Transverse colon (tissue), 4 donors: ENCODE data around the gene GNB3. TPM values are rescaled to one million over a fixed set of nuclear protein-coding genes. Genes with fewer than 3 reads are reported as not detected.

Source experiments
- DNase-seq: peaks from one replicate; pipeline ENCODE4 v3.0.0-alpha.2; 2019
- H3K27ac ChIP-seq, 4 donors: fragments of 200-600 bp; sonication (generic); 2 replicates each; pipeline ENCODE4 v1.5.1; 2016 to 2018; ENCODE audit warnings: inconsistent platforms in 4 of 4
- H3K27me3 ChIP-seq: fragments of 200-600 bp; sonication (generic); 2 replicates; pipeline ENCODE4 v1.5.1; 2017; ENCODE audit warnings: inconsistent platforms
- H3K36me3 ChIP-seq, 4 donors: fragments of 200-600 bp; sonication (generic); 2 replicates each; pipeline ENCODE4 v1.5.1; 2017 to 2019; ENCODE audit warnings: inconsistent platforms in 4 of 4
- H3K4me1 ChIP-seq, 4 donors: fragments of 200-600 bp; sonication (generic); 2 replicates each; pipeline ENCODE4 v1.5.1; 2017 to 2020; ENCODE audit warnings: inconsistent platforms in 4 of 4
- H3K4me3 ChIP-seq, 4 donors: fragments of 200-600 bp; sonication (generic); 1 replicate in 1 of 4; 2 replicates in 3 of 4; pipeline versions ENCODE4 v1.5.1 to v1.6.1; 2017 to 2019; ENCODE audit warnings: inconsistent platforms in 4 of 4
- H3K9me3 ChIP-seq, 2 donors: fragments of 200-600 bp; sonication (generic); 2 replicates each; pipeline ENCODE4 v1.5.1; 2017 to 2019; ENCODE audit warnings: inconsistent platforms in 2 of 2
- EP300 ChIP-seq: sonication (generic); formaldehyde crosslinking; IDR thresholded peaks from one replicate; pipeline ENCODE4 v1.6.1; 2017; ENCODE audit warnings: antibody characterized with exemption, low read depth
- POLR2A ChIP-seq: fragments of 450-650 bp; IDR thresholded peaks from one replicate; pipeline ENCODE4 v1.6.1; 2016; ENCODE audit warnings: antibody characterized with exemption, mild to moderate bottlenecking, moderate library complexity
- POLR2AphosphoS5 ChIP-seq, 3 donors: sonication (generic); formaldehyde crosslinking; IDR thresholded peaks; one replicate each; pipeline ENCODE4 v1.6.1; 2016; ENCODE audit warnings: antibody characterized with exemption in 3 of 3
- WGBS, 2 donors: methylation state at CpG; one replicate each; pipeline ENCODE4 v1.1.5; 2018; ENCODE audit warnings: low coverage in 1 of 2; 5-methylcytosine and 5-hydroxymethylcytosine counted together
- in situ Hi-C, 4 donors: fragments of 200-750 bp; cut with MboI; loops; one replicate each; pipeline versions ENCODE4 v1.15.0 to v1.15.1; 2017; ENCODE audit warnings: low sequenced_read_pairs in 3 of 4, low pct_ligation_motif_present in 1 of 4, low pct_unique_long_range_greater_than_20kb in 1 of 4
- intact Hi-C: fragments of 100-400 bp; cut with DNase I; formaldehyde crosslinking; loops from one replicate; pipeline ENCODE4 v1.15.1; 2023; ENCODE audit warnings: low total_unique reads
- total RNA-seq, 4 donors: library from RNA; depleted of rRNA; stranded (reverse); fragments of >200 nt; gene quantifications; one replicate each; pipeline ENCODE4 v1.1.0, GENCODE V29; 2016
- TF ChIP-seq, protein P1 (sequence below), 5 experiments: fragments of 200-600 bp in 3 of 5; fragments of 450-650 bp in 2 of 5; sonication (generic) in 3 of 5; IDR thresholded peaks; 1 replicate in 2 of 5; 2 replicates in 3 of 5; pipeline ENCODE4 v1.5.1; 2016 to 2017; ENCODE audit warnings: antibody characterized with exemption in 5 of 5, inconsistent platforms in 3 of 5, mild to moderate bottlenecking in 2 of 5, moderate library complexity in 1 of 5

Gene GNB3
- total RNA-seq, 4 donors from 2014 or later: 0.14 to 0.32 TPM; not detected in 2

GRCh38 chr12:6840330-6840729, 395 bp upstream of the GNB3 start:
- no peak for DNase-seq
- in situ Hi-C loops: loop anchor here in 2 of 4 donors (25.0 kb wide), 1 partner anchor 103 kb away; no protein-coding TSS in a partner anchor
- Histone ChIP-seq H3K9me3 (no peaks in the 10 kb centered on the region), H3K4me1 (no peaks in the 10 kb centered on the region), H3K27ac (peak overlapping the region in 2 of 4 donors; percentile 16 to 46), H3K27me3 (no peaks in the 10 kb centered on the region), H3K36me3 (no peaks in the 10 kb centered on the region), H3K4me3 (no peak overlapping the region)
- 73% methylated on average over 1 of the region's 1 CpG; no CpG with 5 or more reads in 1 of the 2 donors for WGBS, 2 donors
- intact Hi-C loops: no loop called here
- TF ChIP-seq POLR2A (no peak), EP300 (no peak), POLR2AphosphoS5 (IDR thresholded peaks at IDR 0.05) (no peak)
- TF ChIP-seq, protein P1, sequence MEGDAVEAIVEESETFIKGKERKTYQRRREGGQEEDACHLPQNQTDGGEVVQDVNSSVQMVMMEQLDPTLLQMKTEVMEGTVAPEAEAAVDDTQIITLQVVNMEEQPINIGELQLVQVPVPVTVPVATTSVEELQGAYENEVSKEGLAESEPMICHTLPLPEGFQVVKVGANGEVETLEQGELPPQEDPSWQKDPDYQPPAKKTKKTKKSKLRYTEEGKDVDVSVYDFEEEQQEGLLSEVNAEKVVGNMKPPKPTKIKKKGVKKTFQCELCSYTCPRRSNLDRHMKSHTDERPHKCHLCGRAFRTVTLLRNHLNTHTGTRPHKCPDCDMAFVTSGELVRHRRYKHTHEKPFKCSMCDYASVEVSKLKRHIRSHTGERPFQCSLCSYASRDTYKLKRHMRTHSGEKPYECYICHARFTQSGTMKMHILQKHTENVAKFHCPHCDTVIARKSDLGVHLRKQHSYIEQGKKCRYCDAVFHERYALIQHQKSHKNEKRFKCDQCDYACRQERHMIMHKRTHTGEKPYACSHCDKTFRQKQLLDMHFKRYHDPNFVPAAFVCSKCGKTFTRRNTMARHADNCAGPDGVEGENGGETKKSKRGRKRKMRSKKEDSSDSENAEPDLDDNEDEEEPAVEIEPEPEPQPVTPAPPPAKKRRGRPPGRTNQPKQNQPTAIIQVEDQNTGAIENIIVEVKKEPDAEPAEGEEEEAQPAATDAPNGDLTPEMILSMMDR (IDR thresholded peaks at IDR 0.05): no peak

DNA sequence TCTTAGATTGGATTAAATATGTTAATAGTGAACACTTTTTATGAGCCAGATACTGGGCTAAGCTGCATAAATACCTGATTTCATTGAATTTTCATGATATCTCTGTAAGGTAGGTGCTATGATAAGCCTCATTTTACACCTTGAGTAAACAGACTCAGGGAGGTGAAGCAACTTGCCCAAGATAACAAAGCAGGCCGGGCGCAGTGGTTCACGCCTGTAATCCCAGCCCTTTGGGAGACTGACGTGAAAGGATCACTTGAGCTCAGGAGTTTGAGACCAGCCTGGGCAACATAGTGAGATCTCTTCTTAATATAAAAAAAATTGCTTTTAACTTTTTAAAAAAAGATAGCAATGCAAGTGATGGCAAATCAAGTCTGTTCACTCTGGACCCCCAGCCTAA, 1.4 kb downstream of the GNB3 start:
- no peaks in the 10 kb centered on the region for H3K9me3 ChIP-seq
- H3K4me1 ChIP-seq: no peaks in the 10 kb centered on the region
- H3K36me3 ChIP-seq: no peaks in the 10 kb centered on the region
- TF ChIP-seq, protein P1 (IDR thresholded peaks at IDR 0.05): no peak
- TF ChIP-seq POLR2A (no peak), POLR2AphosphoS5 (IDR thresholded peaks at IDR 0.05) (no peak), EP300 (no peak)
- intact Hi-C loops: no loop called here
- H3K4me3 ChIP-seq: no peak overlapping the region
- 69% methylated on average over 4 of the region's 4 CpGs; no CpG with 5 or more reads in 1 of the 2 donors for WGBS, 2 donors
- no peaks in the 10 kb centered on the region for H3K27me3 ChIP-seq
- no peak overlapping the region for H3K27ac ChIP-seq
- in situ Hi-C loops: loop anchor here in 2 of 4 donors (25.0 kb wide), 1 partner anchor 105 kb away; no protein-coding TSS in a partner anchor
- no peak for DNase-seq

- intact Hi-C loops: no loop called here
- Histone ChIP-seq H3K9me3 (no peaks in the 10 kb centered on the region), H3K36me3 (no peaks in the 10 kb centered on the region), H3K4me1 (no peaks in the 10 kb centered on the region), H3K27me3 (no peaks in the 10 kb centered on the region), H3K27ac (no peak overlapping the region), H3K4me3 (no peak overlapping the region)
- WGBS, 2 donors: 20 to 71% methylated on average over 3 to 16 of the region's 16 CpGs
- peak; percentile 10 for DNase-seq
- TF ChIP-seq EP300 (no peak), POLR2A (no peak), POLR2AphosphoS5 (IDR thresholded peaks at IDR 0.05) (no peak)
- TF ChIP-seq, protein P1 (IDR thresholded peaks at IDR 0.05): no peak
- in situ Hi-C loops: loop anchor here in 2 of 4 donors (25.0 kb wide), 1 partner anchor 106 kb away; no protein-coding TSS in a partner anchor
These were observed 2.6 kb downstream of the GNB3 start for GRCh38 chr12:6843118-6843902.

DNA sequence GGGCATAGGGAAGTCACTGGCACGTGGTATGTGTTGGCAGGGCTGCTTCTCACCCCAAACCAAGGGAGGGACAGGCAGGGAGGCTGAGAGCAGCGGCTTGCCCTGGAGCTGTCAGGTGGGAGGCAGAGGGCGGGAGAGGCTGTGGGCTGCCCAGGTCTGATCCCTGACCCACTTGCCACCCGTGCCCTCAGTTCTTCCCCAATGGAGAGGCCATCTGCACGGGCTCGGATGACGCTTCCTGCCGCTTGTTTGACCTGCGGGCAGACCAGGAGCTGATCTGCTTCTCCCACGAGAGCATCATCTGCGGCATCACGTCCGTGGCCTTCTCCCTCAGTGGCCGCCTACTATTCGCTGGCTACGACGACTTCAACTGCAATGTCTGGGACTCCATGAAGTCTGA, 4.7 kb downstream of the GNB3 start:
- whole genome bisulfite sequencing, 2 donors: 93 to 100% methylated on average over 2 to 17 of the region's 17 CpGs

More for the DNA sequence above, 4.7 kb downstream of the GNB3 start:
- no peaks in the 10 kb centered on the region for H3K27me3 ChIP-seq
- TF ChIP-seq, protein P1 (IDR thresholded peaks at IDR 0.05): no peak
- TF ChIP-seq POLR2A (no peak), EP300 (no peak), POLR2AphosphoS5 (IDR thresholded peaks at IDR 0.05) (no peak)
- no peak overlapping the region for H3K4me3 ChIP-seq
- peak; percentile 6 for DNase-seq
- H3K9me3 ChIP-seq: no peaks in the 10 kb centered on the region
- intact Hi-C loops (no loop called here), in situ Hi-C loops (loop anchor here in 2 of 4 donors (25.0 kb wide), 1 partner anchor 108 kb away; no protein-coding TSS in a partner anchor)
- peaks cover 0 to 5% (median 3%) of the 10 kb centered on the region in 4 donors for H3K4me1 ChIP-seq
- H3K36me3 ChIP-seq: no peaks in the 10 kb centered on the region
- H3K27ac ChIP-seq: no peak overlapping the region
